ENCODE measurements around the gene XYLT1.

The XYLT1 gene

DNA sequence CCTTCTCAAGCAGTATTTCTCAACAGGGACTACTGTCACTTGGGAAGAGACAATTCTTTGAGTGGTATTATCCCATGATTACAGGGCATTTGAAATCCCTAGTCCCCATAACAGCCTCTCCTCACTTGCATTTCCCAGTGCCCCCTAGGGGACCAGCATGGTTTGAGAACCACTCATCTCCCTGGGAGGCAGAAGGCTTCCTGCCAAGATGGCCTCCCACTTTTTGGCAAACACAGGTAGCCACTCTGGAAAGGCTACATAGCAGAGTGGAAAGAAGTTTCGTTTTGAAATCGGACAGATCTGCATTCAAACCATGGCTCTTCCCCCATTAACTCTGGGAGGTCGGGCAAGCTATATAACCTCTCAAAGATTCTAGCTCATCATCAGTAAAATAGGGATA is 256.8 kb downstream of the XYLT1 start:
- FAIRE-seq, result no peak

DNA sequence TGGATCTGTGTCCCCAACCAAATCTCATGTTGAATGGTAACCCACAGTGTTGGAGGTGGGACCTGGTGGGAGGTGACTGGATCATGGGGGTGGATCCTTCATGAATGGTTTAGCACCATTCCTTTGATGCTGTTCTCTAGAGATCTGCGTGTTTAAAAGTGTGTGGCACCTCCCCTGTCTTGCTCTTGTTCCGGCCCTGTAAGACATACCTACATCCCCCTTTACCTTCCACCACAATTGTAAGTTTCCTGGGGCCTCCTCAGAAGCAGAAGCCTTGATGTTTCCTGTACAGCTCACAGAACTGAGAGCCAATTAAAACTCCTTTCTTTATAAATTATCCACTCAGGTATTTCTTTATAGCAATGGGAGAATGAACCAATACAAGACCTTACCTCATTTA is 257.7 kb downstream of the XYLT1 start:
- FAIRE-seq, result no peak

DNA sequence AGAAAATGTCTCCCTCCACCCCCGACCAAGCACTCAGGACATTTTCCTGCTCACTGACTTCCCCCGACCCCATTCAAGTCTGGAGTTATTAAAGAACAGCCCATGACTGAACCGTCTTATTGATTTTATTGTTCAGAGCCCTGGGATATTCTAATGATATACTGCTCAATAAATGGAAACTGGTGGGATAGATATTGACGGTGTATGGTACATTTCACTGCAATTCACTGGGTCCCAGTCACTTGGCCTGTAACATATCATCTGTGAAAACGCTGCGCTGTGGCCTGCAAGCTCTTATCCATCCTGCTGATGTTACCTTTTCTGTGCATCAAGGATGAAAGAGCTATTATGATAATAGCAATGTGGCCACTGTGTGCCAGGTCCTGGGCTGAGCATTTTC is 258.2 kb downstream of the XYLT1 start:
- no peak for FAIRE-seq

DNA sequence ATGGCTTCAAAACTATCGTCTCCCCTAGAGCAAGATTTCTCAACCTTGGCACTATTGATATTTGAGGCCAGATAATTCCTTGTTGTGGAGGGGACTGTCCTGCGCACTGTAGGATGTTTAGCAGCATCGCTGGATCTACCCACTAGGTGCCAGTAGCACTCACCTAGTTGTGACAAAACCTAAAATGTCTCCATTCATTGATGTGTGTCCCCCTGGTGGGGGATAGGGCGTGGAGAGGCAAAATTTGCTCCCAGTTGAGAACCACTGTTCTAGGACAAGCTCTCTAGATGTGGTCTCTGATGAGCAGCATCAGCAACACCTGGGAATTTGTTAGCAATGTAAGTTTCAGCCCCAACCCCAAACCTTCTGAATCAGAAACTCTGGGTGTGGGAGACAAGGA is 259.0 kb downstream of the XYLT1 start:
- FAIRE-seq, result no peak

DNA sequence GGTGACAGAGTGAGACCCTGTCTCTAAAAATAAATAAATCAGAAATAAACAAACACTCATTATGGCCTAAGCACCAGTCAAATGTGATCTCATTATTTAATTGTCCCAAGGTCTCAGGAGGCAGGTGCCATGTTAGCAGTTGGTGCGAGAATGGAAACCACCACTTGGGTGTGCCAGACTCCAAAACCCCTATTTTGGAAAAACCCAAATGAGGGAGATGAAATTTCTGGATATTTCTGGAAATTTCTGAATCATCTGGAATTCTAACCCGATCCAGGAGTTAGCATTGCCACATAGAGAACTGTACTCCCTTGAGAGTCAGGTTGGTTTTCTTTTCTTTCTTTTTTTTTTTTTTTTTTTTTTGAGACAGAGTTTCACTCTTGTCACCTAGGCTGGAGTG is 264.0 kb downstream of the XYLT1 start:
- no peak for FAIRE-seq

DNA sequence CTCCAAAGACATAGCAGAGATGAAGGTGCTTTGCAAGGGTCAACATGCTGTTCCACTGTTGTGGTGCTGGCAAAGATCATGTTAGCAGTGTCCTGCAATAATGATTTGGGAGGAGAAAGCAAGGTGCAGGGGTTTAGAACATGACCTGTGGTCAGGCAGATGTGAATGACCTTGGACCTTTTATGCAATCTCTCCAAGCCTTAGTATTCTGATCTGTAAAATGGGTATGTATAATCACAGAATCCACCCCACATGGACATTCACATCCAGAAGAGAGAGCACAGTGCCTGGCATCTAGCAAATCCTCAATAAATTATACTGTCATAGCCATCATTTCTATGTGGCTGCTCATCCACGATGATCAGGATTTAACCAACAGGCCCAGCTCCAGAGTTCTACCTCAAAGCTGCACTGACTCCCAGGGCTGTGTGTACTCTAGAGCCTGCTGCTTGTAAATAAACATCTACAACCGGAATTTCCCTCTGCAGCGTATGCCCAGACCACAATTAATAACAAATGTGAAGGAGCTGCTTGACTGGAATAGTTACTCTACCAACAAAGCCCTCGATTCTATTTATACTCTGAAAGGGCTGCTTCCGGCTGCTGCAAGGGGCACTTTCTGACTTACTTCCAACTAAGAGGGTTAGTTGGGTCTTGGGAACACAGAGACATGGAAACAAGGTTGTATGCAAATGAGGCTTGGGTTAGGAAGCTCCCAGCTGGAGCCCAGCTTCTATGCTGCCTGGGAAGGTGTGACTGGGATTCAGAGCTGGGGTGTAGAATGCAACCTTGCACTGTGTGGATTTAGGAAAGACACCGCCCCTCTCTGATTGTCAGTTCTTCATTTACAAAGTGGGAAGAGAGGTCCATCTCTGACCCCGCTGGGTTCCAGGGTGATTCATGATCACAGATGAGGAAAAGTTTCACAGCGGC is 265.2 kb downstream of the XYLT1 start:
- FAIRE-seq, result no peak

DNA sequence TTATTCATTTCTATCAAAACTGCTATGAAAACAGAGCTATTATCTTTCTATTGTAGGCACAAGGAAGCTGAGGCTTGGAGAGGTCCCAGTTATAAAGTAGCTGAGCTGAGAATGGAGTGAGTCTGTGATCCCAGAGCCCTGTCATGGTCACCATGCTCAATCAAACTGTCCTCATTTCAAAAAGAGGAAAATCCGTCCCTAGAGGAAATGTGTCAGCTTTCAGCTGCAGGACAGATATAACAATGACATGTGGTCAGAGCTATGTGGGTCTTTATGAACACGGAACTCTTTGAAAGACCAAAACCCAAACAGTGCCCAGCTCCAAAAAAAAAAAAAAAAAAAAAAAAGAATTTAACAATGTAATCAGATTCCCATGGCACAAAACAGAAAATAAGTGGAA is 266.1 kb downstream of the XYLT1 start:
- no peak for FAIRE-seq

DNA sequence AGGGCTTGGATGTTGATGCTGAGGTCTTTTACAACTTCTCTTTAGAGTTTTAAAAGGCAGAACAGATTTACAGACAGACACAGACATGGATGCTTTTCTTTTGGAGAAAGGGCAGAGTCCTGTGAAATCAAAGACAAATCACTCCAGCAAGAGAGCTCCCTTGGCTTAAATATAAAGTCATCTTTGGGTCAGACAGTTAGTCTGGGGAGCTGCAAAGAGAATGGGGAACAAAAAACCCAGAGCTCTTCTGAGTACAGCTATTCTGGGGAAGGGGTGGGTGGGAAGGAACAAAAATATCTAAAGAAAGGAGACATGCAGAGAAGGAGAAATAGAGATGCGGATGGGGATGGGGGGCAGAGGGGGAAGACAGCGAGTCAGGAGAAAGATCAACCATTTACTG is 266.6 kb downstream of the XYLT1 start:
- FAIRE-seq, result no peak

DNA sequence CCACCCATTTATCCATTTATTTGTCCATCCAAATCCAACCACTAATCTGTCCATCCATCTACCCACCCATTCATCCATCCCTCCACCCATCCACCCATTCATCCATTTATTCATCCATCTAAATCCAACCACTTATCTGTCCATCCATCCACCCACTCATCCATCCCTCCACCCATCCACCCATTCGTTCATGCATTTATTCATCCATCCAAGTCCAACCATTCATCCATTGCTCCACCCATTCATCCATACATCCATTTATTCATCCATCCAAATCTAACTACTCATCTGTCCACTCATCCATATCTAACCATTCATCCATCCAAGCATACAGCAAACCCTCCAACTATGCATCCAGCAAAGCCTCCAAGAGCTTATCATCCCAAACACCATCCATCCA is 267.3 kb downstream of the XYLT1 start:
- FAIRE-seq, result no peak

DNA sequence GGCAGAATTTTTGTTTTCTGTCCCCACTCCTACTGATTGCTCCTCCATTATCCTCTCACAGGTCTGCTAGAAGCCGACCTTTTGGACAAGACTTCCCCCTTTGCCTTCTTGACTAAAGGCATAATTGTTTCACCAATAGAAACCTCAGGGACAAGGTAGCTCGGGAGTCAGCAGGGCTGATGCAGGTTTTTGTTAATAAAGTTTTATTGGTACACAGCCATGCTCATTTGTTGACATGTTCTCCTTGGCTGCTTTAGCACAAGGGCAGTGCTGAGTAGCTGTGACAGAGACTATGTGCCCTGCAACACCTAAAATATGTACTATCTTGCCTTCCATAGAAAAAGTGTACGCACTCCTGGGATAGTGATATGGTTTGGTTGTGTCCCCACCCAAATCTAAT is 271.6 kb downstream of the XYLT1 start:
- FAIRE-seq, result no peak

DNA sequence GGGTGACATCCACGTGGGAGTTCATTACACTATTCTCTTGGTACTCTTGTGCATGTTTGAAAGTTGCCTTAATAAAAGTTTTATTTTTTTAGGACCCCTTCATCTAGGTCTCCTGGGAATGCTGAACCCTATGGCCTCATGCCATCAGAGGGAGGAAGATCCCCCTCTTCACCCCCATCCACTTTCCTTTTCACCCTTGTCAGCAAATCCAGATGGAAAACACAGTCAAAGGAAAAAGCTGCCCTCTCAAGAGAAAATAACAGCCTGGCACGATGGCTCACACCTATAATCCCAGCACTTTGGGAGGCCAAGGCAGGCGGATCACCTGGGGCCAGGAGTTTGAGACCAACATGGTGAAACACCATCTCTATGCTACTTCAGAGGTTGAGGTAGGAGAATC is 274.2 kb downstream of the XYLT1 start:
- FAIRE-seq, result no peak

DNA sequence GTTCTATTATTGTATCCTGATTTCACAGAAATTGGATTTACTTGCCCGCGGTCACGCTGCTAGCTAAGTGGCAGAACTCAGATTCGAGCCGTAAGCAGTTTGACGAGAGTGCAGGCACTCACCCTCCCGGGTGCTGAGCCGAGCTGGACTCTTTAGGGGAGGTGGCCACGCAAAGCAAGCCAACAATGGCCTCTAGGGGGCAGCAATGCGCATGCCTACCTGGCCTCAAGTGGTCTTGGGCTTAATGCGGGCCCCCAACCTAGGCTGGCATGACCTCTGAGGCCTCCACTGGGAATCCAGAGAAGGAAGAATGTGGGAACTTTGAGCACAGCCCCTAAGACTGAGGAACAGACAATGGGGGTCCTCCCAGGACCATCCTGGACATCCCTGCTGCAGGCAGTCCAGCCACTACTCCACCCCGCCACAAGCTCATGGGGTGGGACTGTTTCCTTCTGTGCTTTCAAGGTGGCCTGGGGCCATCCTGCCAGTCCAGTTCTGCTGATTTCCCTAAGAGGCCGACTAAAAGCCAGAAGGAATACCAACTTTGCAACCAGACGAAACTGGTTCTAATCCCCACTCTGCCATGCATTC is 276.5 kb downstream of the XYLT1 start:
- FAIRE-seq, result no peak

DNA sequence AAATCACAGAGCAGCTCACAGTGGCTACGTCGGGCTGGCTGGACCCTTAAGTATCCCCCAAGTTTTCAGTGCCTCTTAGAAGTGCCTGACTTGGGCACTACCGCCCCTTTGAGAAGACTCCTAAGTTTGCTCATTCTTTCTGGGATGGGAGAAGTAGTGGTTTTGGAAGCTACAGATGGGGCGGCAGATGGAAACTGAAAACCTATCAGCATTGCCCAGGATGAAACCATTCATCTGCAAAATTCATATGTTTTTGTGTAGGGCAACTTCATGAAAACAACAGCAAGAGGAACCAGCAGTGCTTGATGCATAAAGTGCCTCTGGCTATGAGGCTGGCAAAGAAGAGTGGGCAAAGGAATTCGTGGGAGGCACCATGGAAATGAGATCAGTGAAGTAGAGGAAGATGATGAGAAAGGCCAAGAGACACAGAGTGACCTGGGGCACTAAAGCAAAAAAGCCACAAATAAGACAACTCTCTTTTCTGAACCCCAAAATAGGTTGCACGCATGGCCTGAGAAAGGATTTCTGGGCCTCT is 277.1 kb downstream of the XYLT1 start:
- no peak for FAIRE-seq

DNA sequence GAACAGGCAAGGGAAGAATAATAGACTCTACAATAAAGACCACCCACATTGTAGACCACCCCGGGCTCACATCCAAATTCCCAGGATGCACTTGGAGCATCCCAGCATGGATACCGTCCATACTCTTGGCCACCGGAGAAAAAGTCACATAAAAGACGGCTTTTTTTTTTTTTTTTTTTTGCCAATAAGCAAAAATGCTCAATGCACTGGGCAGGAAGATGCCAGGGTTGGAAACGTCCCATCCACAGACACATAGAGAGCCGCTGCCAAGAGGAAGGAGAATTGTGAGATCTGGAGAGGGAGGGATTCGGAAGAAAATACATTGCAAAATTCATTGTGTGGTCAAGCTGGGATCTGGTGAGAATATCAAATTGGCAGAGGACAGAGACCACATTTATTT is 286.7 kb downstream of the XYLT1 start:
- FAIRE-seq, result no peak

DNA sequence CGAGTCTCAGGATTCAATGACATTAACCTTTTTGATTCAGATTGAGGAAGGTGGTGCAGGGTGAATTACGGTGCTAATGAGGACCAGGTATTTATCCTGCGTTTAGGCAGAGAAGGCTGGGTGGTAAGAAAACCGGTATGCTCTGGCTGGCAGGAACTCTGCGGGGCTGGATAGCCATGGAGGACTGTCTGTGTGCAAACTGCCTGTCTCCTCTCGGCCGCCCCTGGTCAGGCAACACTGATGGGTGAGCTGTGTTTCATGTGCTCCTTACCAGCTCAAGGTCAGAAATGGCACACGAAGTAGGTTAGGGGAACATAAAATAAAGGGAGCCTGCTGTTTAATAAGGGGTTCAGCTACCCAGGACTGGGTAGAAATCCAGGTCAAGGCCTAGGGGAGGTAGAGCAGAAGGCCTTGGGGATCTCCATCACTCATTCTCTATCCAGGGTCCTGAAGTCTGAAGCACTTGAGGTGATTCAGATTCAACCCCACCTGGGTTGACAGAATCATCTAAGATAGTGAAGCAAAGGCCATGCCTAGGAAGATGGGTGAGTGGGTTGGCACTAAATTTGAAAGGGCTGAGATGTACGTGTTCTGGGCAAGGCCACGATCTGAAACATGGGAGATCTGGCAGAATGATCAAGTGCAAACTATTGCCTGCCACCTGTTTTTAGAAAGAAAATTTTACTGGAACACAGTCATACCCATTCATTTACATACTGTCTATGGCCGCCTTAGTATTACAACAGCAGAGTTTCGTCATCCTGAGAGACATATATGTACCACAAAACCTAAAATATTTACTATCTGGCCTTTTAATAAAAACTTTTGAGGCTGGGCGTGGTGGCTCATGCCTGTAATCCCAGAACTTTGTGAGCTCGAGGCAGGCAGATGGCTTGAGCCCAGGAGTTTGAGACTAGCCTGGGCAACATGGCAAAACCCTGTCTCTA is 292.5 kb downstream of the XYLT1 start:
- FAIRE-seq, result no peak

DNA sequence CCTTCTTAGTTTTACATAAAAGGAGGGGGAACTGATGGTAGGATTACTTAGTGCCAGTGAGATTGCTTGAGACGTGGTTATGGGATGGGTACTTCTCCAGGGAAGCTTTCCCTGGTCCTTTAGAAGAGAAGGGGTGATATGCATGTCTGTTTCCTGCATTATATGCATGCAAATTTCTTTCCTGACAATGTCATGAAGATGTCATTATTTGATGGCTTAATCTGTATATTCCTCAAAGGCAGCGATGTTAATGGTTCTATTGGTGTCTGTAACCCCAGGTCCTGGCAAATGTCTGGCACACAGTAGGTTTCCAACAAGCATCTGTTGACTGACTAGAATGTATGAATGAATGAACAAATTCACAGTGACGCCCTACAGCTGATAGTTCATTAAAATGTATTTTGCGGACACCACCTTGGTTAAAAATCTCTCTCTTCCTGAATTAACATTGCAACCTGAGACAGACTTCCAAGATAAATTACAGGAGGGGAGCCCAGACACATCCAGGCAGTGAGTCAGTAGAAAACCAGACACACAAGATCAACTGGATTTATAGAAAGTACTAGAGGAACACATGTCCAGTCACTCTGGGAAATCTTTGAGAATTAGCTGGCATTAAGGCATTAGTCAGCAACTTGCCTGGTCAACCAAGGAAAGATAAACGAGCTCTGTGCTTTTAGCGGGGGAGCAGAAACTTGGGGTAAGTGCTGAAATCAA is 293.4 kb downstream of the XYLT1 start:
- no peak for FAIRE-seq

DNA sequence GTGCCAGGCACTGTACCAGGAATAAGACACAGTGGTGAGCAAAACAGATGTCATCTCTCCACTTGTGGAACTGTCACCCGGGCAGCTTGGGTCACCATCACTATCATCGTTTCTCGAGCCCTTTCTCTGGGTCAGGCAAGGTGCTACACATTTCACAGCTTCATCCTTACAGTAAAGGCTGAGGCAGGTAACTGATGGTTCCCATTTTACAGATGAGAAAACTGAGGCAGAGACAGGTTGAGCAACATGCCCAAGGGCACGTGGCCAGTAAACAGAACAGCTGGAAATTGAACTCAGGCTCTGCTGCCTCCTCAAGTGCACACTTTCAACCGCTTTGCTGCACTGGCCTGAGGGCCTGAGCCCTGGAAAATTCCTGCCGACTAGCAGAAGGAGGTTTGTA is 294.6 kb downstream of the XYLT1 start:
- FAIRE-seq, result no peak

DNA sequence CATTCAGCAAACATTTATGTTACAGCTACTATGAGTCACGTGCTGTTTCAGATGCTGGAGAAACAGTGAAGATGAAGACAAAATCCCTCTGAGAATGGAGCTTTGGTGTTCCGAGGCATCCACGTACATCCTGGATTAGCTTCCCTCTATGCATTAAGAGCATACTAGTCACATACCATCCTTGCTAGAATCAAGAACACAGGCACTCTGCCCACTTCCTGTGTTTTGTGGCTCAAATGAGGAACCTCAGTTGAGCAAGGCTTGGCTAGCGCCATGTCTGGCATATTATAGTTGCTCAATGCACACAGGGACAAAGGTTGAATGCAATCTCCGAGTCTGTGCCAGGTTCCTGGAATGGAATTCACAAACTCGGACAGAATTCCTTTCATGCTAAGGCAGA is 297.5 kb downstream of the XYLT1 start:
- FAIRE-seq, result no peak

DNA sequence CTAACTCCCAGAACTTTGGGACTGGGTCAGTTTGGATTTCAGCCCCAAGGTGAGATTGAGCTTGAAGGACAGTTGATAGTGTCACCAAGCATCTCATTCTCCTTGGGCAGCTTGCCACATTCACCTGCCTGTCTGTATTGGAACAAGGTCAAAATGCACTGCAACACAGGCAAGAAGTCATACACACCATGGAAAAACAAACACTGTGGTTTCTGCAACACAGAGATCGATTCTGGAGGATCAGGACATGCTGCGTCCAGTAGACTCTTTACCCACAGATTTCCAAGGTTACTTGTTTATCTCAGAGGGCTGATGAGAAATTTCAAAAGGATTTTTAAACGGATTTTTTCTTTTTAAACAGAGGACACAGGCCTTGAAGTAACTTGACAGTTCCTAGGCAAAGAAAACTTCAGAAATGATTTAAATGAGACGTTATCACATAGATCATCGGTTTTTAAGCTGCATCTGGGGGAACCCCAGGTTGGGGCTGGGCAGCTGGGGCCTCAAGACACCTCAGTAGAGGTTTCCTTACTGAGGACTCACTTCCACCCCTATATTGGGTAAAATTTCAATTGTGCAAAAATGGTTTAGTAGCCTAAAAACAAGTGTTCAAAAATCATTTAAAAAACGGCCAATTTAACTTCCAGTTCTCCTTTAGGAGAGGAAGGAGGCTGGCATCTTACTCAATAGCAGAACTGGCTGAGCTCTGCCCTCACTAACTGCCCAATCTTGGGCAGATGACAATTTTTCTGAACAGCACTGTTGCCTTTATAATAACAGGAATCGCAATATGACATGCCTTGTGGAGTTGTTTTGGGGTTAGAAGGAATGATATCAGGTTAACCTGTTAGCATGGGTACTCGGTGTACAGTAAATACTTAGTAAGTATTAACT is 299.3 kb downstream of the XYLT1 start:
- no peak for FAIRE-seq

DNA sequence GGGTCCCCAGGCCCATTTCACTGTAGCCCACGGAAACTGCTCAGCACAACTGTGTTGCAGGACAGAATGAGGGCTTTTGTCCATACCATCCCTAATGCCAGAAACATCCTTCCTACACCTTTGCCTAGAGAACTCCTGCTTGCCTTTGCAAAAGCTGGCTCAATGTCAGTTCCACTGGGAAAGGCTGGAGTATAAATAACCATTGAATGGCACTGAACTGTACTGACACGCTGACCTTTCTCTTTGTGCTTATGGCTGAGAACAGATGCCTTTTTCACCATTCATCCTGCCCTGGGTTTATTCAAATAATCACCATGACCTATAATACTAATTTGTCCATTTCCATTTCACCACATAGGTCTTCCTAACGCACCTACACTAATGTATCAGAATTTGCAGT is 300.3 kb downstream of the XYLT1 start:
- no peak for FAIRE-seq

DNA sequence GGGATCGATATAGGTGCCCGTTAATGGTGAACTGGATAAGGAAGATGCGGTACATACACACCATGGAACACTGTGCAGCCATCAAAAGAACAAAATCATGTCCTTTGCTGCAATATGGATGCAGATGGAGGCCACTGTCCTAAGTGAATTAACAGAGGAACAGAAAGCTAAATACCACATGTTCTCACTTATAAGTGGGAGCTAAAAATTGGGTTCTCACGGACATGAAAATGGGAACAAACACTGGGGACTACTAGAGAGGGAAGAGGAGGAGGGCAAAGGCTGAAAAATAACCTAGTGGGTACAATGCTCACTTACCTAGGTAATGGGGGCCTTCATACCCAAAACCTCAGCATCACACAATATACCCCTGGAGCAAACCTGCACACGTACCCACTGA is 302.6 kb downstream of the XYLT1 start:
- FAIRE-seq, result no peak

DNA sequence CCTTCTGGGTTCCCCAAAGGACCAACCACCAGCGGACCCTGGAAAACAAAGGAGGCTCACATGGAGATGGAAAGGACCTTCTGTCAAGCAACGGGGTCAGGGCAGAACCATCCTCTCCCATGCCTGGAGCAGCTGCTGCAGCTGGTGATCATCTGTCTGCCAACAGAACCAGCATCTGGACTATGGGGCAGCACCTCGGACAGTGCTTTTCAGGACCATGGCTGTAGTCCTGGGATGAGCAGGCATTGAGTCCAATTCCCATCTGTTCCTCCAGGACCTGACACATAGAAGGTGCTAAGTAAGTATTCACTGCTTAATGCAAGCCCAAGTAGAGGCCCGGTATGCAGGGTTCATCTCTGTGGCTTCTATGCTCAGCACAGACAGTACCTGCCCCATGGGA is 304.7 kb downstream of the XYLT1 start:
- FAIRE-seq, result no peak
